Measurements from ENCODE around the gene SZT2.

SZT2 gene

GRCh38 chr1:43443197-43443946 lies 53.7 kb downstream of the SZT2 start:
- no peak for DNase-seq (ENCODE audit: low spot score)
- no peak for TF ChIP-seq CTCF (IDR thresholded peaks at IDR 0.05; ENCODE audit: extremely low read depth, missing control alignments)

GRCh38 chr1:43444151-43444828 lies 54.6 kb downstream of the SZT2 start:
- no peak for TF ChIP-seq CTCF (IDR thresholded peaks at IDR 0.05; ENCODE audit: extremely low read depth, missing control alignments)

GRCh38 chr1:43444836-43445235 lies 55.1 kb downstream of the SZT2 start:
- no peak for DNase-seq (ENCODE audit: low spot score)
- no peak for TF ChIP-seq CTCF (IDR thresholded peaks at IDR 0.05; ENCODE audit: extremely low read depth, missing control alignments)

More at GRCh38 chr1:43444151-43444828, 54.6 kb downstream of the SZT2 start:
- no peak for DNase-seq (ENCODE audit: low spot score)

GRCh38 chr1:43445606-43446387 lies 56.1 kb downstream of the SZT2 start:
- TF ChIP-seq CTCF (IDR thresholded peaks at IDR 0.05; ENCODE audit: extremely low read depth, missing control alignments), result no peak
- no peak for DNase-seq (ENCODE audit: low spot score)

- no peak for TF ChIP-seq CTCF (IDR thresholded peaks at IDR 0.05; ENCODE audit: extremely low read depth, missing control alignments)
- DNase-seq (ENCODE audit: low spot score), result no peak
Measured at GRCh38 chr1:43446388-43446740, 56.7 kb downstream of the SZT2 start.

GRCh38 chr1:43446881-43447835 lies 57.5 kb downstream of the SZT2 start:
- no peak for TF ChIP-seq CTCF (IDR thresholded peaks at IDR 0.05; ENCODE audit: extremely low read depth, missing control alignments)
- no peak for DNase-seq (ENCODE audit: low spot score)

Measured in GM20000 (cell line).